Measurements from ENCODE around the gene HYLS1. TPM values are rescaled to one million over a fixed set of nuclear protein-coding genes. Genes with fewer than 3 reads are reported as not detected.

HYLS1 gene
- total RNA-seq, 2 donors from 2014 or later: 0.33 to 1.3 TPM

GRCh38 chr11:125935618-125936199, 48.2 kb downstream of the HYLS1 start:
- WGBS, 2 donors: 84 to 87% methylated on average over 12 of the region's 12 CpGs
- intact Hi-C loops (cut with DNase I): no loop called here
- ATAC-seq (no peak), DNase-seq (no peak)
- no peak overlapping the region for H3K4me3 ChIP-seq
- H3K36me3 ChIP-seq (replicated peaks in 1 of 2; ENCODE audit: insufficient read depth in 1 of 2, low read depth in 2 of 2): no peaks in the 10 kb centered on the region
- H3K27ac ChIP-seq: no peak overlapping the region
- TF ChIP-seq CTCF (IDR thresholded peaks at IDR 0.05): no peak
- H3K4me1 ChIP-seq: peaks cover 6% of the 10 kb centered on the region
- no peaks in the 10 kb centered on the region for H3K9me3 ChIP-seq
- H3K27me3 ChIP-seq: no peaks in the 10 kb centered on the region

- intact Hi-C loops (cut with DNase I): no loop called here
Measured at GRCh38 chr11:125938418-125938817, 51.0 kb downstream of the HYLS1 start.

GRCh38 chr11:125939081-125939521, 51.6 kb downstream of the HYLS1 start:
- intact Hi-C loops (cut with DNase I): no loop called here
- DNase-seq: no peak
- TF ChIP-seq POLR2A (IDR thresholded peaks at IDR 0.05) (no peak), CTCF (IDR thresholded peaks at IDR 0.05) (no peak)
- no peaks in the 10 kb centered on the region for H3K36me3 ChIP-seq (replicated peaks in 1 of 2; ENCODE audit: insufficient read depth in 1 of 2, low read depth in 2 of 2)
- 66 to 68% methylated on average over 3 to 4 of the region's 4 CpGs for WGBS, 2 donors
- H3K4me3 ChIP-seq: no peak overlapping the region
- H3K27me3 ChIP-seq: no peaks in the 10 kb centered on the region
- no peaks in the 10 kb centered on the region for H3K9me3 ChIP-seq
- peaks cover 6% of the 10 kb centered on the region for H3K4me1 ChIP-seq
- no peak for ATAC-seq
- no peak overlapping the region for H3K27ac ChIP-seq

More at GRCh38 chr11:125938418-125938817, 51.0 kb downstream of the HYLS1 start:
- H3K4me3 ChIP-seq: no peak overlapping the region
- TF ChIP-seq POLR2A (IDR thresholded peaks at IDR 0.05): no peak
- no peak for TF ChIP-seq CTCF (IDR thresholded peaks at IDR 0.05)
- peaks cover 6% of the 10 kb centered on the region for H3K4me1 ChIP-seq
- no peak overlapping the region for H3K27ac ChIP-seq
- no peaks in the 10 kb centered on the region for H3K9me3 ChIP-seq
- DNase-seq (no peak), ATAC-seq (no peak)
- 74 to 81% methylated on average over 5 of the region's 5 CpGs for WGBS, 2 donors
- H3K36me3 ChIP-seq (replicated peaks in 1 of 2; ENCODE audit: insufficient read depth in 1 of 2, low read depth in 2 of 2): no peaks in the 10 kb centered on the region
- no peaks in the 10 kb centered on the region for H3K27me3 ChIP-seq

GRCh38 chr11:125940145-125940544, 52.7 kb downstream of the HYLS1 start:
- no peak overlapping the region for H3K27ac ChIP-seq
- no peaks in the 10 kb centered on the region for H3K36me3 ChIP-seq (replicated peaks in 1 of 2; ENCODE audit: insufficient read depth in 1 of 2, low read depth in 2 of 2)
- no peaks in the 10 kb centered on the region for H3K27me3 ChIP-seq
- H3K4me3 ChIP-seq: no peak overlapping the region
- TF ChIP-seq CTCF (IDR thresholded peaks at IDR 0.05): no peak
- TF ChIP-seq POLR2A (IDR thresholded peaks at IDR 0.05): no peak
- intact Hi-C loops (cut with DNase I): loop anchor here (5.0 kb wide), 1 partner anchor 257 kb away; no protein-coding TSS in a partner anchor
- DNase-seq (no peak), ATAC-seq (no peak)
- 85 to 93% methylated on average over 4 of the region's 4 CpGs for WGBS, 2 donors
- peaks cover 6% of the 10 kb centered on the region for H3K4me1 ChIP-seq
- no peaks in the 10 kb centered on the region for H3K9me3 ChIP-seq

GRCh38 chr11:125941267-125941618, 53.8 kb downstream of the HYLS1 start:
- WGBS, 2 donors: 69 to 78% methylated on average over 4 of the region's 4 CpGs
- Histone ChIP-seq H3K36me3 (replicated peaks in 1 of 2; ENCODE audit: insufficient read depth in 1 of 2, low read depth in 2 of 2) (no peaks in the 10 kb centered on the region), H3K9me3 (no peaks in the 10 kb centered on the region), H3K27me3 (no peaks in the 10 kb centered on the region), H3K4me1 (peaks cover 6% of the 10 kb centered on the region), H3K4me3 (no peak overlapping the region), H3K27ac (no peak overlapping the region)
- DNase-seq (no peak), ATAC-seq (no peak)
- TF ChIP-seq CTCF (IDR thresholded peaks at IDR 0.05): no peak
- TF ChIP-seq POLR2A (IDR thresholded peaks at IDR 0.05): no peak
- intact Hi-C loops (cut with DNase I): loop anchor here (5.0 kb wide), 1 partner anchor 256 kb away; no protein-coding TSS in a partner anchor

All from body of pancreas (tissue), 4 donors.